HepG2 (cell line): ENCODE data around the gene RSAD1. TPM values are rescaled to one million over a fixed set of nuclear protein-coding genes. Genes with fewer than 3 reads are reported as not detected.
A peak's percentile ranks its signal among the peaks of the same experiment; 100 is the strongest.

ENCODE experiments used
- AGO2 ChIP-seq: fragments of 200-400 bp; formaldehyde crosslinking; optimal IDR thresholded peaks from 2 replicates; pipeline ENCODE3; 2017; ENCODE audit warnings: mild to moderate bottlenecking, low read depth, low read length, moderate library complexity
- DR1 ChIP-seq: sonication (generic); formaldehyde crosslinking; IDR thresholded peaks from 2 replicates; pipeline ENCODE4 v1.8.0; 2021; ENCODE audit warnings: mild to moderate bottlenecking, missing genetic modification reagents, inconsistent platforms
- EHMT2 ChIP-seq: fragments of 200-600 bp; sonication (generic); IDR thresholded peaks from 2 replicates; pipeline ENCODE4 v1.7.0; 2017; ENCODE audit warnings: antibody characterized with exemption, low read depth, low read length, borderline replicate concordance
- NCOA2 ChIP-seq: sonication (generic); formaldehyde crosslinking; IDR thresholded peaks from 2 replicates; pipeline ENCODE4 v1.8.0; 2022; ENCODE audit warnings: inconsistent platforms
- NFKBIZ ChIP-seq: IDR thresholded peaks from 2 replicates; pipeline ENCODE4 v1.6.1; 2018; ENCODE audit warnings: missing genetic modification reagents, missing compliant biosample characterization
- PPARG ChIP-seq: conservative IDR thresholded peaks from 2 replicates; pipeline ENCODE4 v1.6.1; 2016; ENCODE audit warnings: missing biosample characterization, missing genetic modification reagents
- RFXAP ChIP-seq: sonication (generic); formaldehyde crosslinking; IDR thresholded peaks from 2 replicates; pipeline ENCODE4 v1.4.0; 2020; ENCODE audit warnings: missing genetic modification reagents, borderline replicate concordance
- SP140L ChIP-seq: sonication (generic); formaldehyde crosslinking; IDR thresholded peaks from 2 replicates; pipeline ENCODE4 v1.4.0; 2020; ENCODE audit warnings: missing genetic modification reagents, borderline replicate concordance
- SPEN ChIP-seq: sonication (generic); formaldehyde crosslinking; IDR thresholded peaks from 2 replicates; pipeline ENCODE4 v1.5.1; 2020; ENCODE audit warnings: low read depth, mild to moderate bottlenecking, missing genetic modification reagents
- TP53 ChIP-seq: sonication (generic); formaldehyde crosslinking; conservative IDR thresholded peaks from 2 replicates; pipeline ENCODE4 v1.4.0; 2020; ENCODE audit warnings: missing genetic modification reagents
- ZBTB38 ChIP-seq: sonication (generic); formaldehyde crosslinking; IDR thresholded peaks from 2 replicates; pipeline ENCODE4 v1.5.1; 2020; ENCODE audit warnings: mild to moderate bottlenecking, missing genetic modification reagents
- ZBTB8A ChIP-seq: sonication (generic); formaldehyde crosslinking; IDR thresholded peaks from 2 replicates; pipeline ENCODE4 v1.4.0; 2020; ENCODE audit warnings: mild to moderate bottlenecking, low read depth, missing genetic modification reagents, borderline replicate concordance
- ZFP82 ChIP-seq: sonication (generic); formaldehyde crosslinking; IDR thresholded peaks from 2 replicates; pipeline ENCODE4 v1.5.1; 2020; ENCODE audit warnings: mild to moderate bottlenecking, missing genetic modification reagents, borderline replicate concordance
- ZNF205 ChIP-seq: IDR thresholded peaks from 2 replicates; pipeline ENCODE4 v1.6.1; 2018; ENCODE audit warnings: missing biosample characterization, missing genetic modification reagents
- ZNF224 ChIP-seq: sonication (generic); formaldehyde crosslinking; IDR thresholded peaks from 2 replicates; pipeline ENCODE4 v1.5.0; 2020; ENCODE audit warnings: mild to moderate bottlenecking, missing genetic modification reagents
- ZNF446 ChIP-seq: sonication (generic); formaldehyde crosslinking; IDR thresholded peaks from 2 replicates; pipeline ENCODE4 v1.5.0; 2020; ENCODE audit warnings: mild to moderate bottlenecking, missing genetic modification reagents
- ZNF607 ChIP-seq: sonication (generic); formaldehyde crosslinking; IDR thresholded peaks from 2 replicates; pipeline ENCODE4 v1.5.1; 2020; ENCODE audit warnings: missing genetic modification reagents, mild to moderate bottlenecking, borderline replicate concordance
- polyA plus RNA-seq, 8 experiments: library from polyadenylated mRNA; depleted of rRNA in 3 of 8; stranded (reverse) in 7 of 8; unstranded in 1 of 8; fragments of >200 nt; fragmentation: Illumina TruSeq in 4 of 8; extraction: Trizol in 4 of 8; gene quantifications; 2 replicates each; pipeline versions ENCODE4 v1.2.1 to v1.2.3, GENCODE V29; 2011 to 2016; ENCODE audit warnings: low read depth in 4 of 8, missing spikeins in 1 of 8, mixed read lengths in 1 of 8; ENCODE audit not compliant: insufficient read depth in 1 of 8
- total RNA-seq, 5 experiments: library from RNA; depleted of rRNA; stranded (reverse); fragments of >200 nt; fragmentation: Illumina TruSeq; extraction: Trizol; gene quantifications; 2 replicates each; pipeline ENCODE4 v1.2.3, GENCODE V29; 2016; ENCODE audit warnings: low read depth in 1 of 5
- TF ChIP-seq, protein P1 (sequence below): IDR thresholded peaks from 2 replicates; pipeline ENCODE4 v1.6.1; 2018; ENCODE audit warnings: missing genetic modification reagents, mild to moderate bottlenecking, missing compliant biosample characterization
- TF ChIP-seq, protein P2 (sequence below): sonication (generic); formaldehyde crosslinking; IDR thresholded peaks from 2 replicates; pipeline ENCODE4 v1.8.0; 2022; ENCODE audit warnings: mild to moderate bottlenecking, missing genetic modification reagents; ENCODE audit not compliant: insufficient replicate concordance
- TF ChIP-seq, protein P3 (sequence below): sonication (generic); formaldehyde crosslinking; conservative IDR thresholded peaks from 2 replicates; pipeline ENCODE4 v1.5.0; 2020; ENCODE audit warnings: missing genetic modification reagents
- TF ChIP-seq, protein P4 (sequence below): sonication (generic); formaldehyde crosslinking; conservative IDR thresholded peaks from 2 replicates; pipeline ENCODE4 v1.4.0; 2020; ENCODE audit warnings: mild to moderate bottlenecking, missing genetic modification reagents, moderate library complexity

Gene RSAD1
- total and polyA plus RNA-seq, 2 of the 13 experiments (the other 11 are each of a cell fraction or from before 2014, with no cell fraction given), result 22.7 to 27.7 TPM

DNA sequence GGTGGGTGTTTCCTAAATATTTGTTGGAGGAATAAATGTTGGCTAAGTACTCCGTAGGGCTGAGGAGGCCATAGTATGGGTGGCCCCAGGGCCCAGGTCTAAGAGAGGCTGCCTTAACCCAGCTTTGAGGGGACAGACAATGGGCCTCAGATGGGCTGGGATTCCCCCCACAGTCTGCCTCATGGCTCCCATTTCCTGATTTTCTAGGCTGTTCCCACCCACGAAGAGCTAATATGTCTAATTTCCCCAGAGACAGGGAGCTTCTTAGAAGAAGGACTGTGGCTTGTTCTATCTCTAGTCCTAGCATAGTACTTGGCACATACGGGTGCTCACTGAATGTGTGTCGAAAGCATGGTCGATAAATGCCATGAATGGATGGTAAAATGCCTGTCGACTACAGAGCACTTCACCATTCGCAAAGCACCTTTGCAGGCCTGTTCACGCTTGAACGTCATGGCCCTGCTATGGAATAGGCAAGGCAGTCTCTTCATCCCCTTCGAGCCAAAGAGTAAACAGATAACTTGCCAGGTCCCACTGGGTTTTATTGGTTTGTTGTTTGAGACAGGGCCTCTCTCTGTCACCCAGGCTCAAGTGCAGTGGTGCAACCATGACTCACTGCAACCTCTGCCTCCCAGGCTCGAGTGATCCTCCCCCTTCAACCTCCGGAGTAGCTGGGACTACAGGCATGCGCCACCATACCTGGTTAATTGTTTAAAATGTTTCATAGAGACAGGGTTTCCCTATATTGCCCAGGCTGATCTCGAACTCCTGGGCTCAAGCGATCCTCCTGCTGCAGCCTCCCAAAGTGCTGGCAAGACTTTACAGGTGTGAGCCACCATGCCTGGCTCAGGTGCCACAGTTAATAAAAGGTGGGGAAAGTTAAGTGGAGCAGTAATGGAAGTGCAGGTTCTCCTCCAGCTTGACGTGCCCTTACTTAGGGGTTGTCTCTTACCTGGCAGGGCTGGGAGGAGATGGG, 19.7 kb upstream of the RSAD1 start (continued):
- TF ChIP-seq, protein P1, sequence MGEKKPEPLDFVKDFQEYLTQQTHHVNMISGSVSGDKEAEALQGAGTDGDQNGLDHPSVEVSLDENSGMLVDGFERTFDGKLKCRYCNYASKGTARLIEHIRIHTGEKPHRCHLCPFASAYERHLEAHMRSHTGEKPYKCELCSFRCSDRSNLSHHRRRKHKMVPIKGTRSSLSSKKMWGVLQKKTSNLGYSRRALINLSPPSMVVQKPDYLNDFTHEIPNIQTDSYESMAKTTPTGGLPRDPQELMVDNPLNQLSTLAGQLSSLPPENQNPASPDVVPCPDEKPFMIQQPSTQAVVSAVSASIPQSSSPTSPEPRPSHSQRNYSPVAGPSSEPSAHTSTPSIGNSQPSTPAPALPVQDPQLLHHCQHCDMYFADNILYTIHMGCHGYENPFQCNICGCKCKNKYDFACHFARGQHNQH (CRISPR knock-in tag), result peak; percentile 71; the same call in 1 of the 2 replicates
- TF ChIP-seq, protein P2, sequence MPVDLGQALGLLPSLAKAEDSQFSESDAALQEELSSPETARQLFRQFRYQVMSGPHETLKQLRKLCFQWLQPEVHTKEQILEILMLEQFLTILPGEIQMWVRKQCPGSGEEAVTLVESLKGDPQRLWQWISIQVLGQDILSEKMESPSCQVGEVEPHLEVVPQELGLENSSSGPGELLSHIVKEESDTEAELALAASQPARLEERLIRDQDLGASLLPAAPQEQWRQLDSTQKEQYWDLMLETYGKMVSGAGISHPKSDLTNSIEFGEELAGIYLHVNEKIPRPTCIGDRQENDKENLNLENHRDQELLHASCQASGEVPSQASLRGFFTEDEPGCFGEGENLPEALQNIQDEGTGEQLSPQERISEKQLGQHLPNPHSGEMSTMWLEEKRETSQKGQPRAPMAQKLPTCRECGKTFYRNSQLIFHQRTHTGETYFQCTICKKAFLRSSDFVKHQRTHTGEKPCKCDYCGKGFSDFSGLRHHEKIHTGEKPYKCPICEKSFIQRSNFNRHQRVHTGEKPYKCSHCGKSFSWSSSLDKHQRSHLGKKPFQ (CRISPR knock-in tag), result peak; percentile 80
- TF ChIP-seq ZNF224, result peak; percentile 29; the same call in 1 of the 2 replicates
- 0 out of 2 replicates have a peak, but pooled peaks have one; percentile 17 for TF ChIP-seq NCOA2
- TF ChIP-seq ZFP82, result no peak
- TF ChIP-seq ZBTB38 (CRISPR knock-in tag), result peak; percentile 33; the same call in 1 of the 2 replicates
- TF ChIP-seq NFKBIZ (CRISPR knock-in tag), result no peak; the same call in 1 of the 2 replicates
- TF ChIP-seq ZNF607 (CRISPR knock-in tag), result no peak
- TF ChIP-seq, protein P3, sequence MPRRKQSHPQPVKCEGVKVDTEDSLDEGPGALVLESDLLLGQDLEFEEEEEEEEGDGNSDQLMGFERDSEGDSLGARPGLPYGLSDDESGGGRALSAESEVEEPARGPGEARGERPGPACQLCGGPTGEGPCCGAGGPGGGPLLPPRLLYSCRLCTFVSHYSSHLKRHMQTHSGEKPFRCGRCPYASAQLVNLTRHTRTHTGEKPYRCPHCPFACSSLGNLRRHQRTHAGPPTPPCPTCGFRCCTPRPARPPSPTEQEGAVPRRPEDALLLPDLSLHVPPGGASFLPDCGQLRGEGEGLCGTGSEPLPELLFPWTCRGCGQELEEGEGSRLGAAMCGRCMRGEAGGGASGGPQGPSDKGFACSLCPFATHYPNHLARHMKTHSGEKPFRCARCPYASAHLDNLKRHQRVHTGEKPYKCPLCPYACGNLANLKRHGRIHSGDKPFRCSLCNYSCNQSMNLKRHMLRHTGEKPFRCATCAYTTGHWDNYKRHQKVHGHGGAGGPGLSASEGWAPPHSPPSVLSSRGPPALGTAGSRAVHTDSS, result no peak
- TF ChIP-seq DR1, result no peak
- no peak for TF ChIP-seq EHMT2
- 0 out of 2 replicates have a peak, but pooled peaks have one; percentile 45 for TF ChIP-seq SPEN (CRISPR knock-in tag)
- no peak for TF ChIP-seq TP53 (CRISPR knock-in tag)
- TF ChIP-seq RFXAP (CRISPR knock-in tag), result peak; percentile 43; the same call in 1 of the 2 replicates
- TF ChIP-seq PPARG (CRISPR knock-in tag), result peak; percentile 44; the same call in 1 of the 2 replicates
- no peak for TF ChIP-seq SP140L (CRISPR knock-in tag)
- TF ChIP-seq, protein P4, sequence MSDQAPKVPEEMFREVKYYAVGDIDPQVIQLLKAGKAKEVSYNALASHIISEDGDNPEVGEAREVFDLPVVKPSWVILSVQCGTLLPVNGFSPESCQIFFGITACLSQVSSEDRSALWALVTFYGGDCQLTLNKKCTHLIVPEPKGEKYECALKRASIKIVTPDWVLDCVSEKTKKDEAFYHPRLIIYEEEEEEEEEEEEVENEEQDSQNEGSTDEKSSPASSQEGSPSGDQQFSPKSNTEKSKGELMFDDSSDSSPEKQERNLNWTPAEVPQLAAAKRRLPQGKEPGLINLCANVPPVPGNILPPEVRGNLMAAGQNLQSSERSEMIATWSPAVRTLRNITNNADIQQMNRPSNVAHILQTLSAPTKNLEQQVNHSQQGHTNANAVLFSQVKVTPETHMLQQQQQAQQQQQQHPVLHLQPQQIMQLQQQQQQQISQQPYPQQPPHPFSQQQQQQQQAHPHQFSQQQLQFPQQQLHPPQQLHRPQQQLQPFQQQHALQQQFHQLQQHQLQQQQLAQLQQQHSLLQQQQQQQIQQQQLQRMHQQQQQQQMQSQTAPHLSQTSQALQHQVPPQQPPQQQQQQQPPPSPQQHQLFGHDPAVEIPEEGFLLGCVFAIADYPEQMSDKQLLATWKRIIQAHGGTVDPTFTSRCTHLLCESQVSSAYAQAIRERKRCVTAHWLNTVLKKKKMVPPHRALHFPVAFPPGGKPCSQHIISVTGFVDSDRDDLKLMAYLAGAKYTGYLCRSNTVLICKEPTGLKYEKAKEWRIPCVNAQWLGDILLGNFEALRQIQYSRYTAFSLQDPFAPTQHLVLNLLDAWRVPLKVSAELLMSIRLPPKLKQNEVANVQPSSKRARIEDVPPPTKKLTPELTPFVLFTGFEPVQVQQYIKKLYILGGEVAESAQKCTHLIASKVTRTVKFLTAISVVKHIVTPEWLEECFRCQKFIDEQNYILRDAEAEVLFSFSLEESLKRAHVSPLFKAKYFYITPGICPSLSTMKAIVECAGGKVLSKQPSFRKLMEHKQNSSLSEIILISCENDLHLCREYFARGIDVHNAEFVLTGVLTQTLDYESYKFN (CRISPR knock-in tag), result peak; percentile 75
- TF ChIP-seq ZBTB8A (CRISPR knock-in tag), result no peak
- peak; percentile 43; the same call in 1 of the 2 replicates for TF ChIP-seq ZNF205 (CRISPR knock-in tag)
- no peak for TF ChIP-seq ZNF446
- TF ChIP-seq AGO2, result no peak
